Epithelial cell of proximal tubule (primary cell): ENCODE data around the gene LARP1. TPM values are rescaled to one million over a fixed set of nuclear protein-coding genes. Genes with fewer than 3 reads are reported as not detected.
"Not testable (repeated sequence)": the region's sequence is repeated elsewhere in the genome, so short reads cannot be mapped to it uniquely, and the experiment has no call there.

Experiments
- DNase-seq: peaks from one replicate; pipeline ENCODE4 v3.0.0-alpha.2; 2011; ENCODE audit warnings: low read depth
- H3K4me3 ChIP-seq: 2 replicates; pipeline ENCODE4 v1.5.1; 2011; ENCODE audit warnings: low read depth, mild to moderate bottlenecking, low read length
- total RNA-seq: library from RNA; depleted of rRNA; stranded (reverse); fragments of >200 nt; gene quantifications from 2 replicates; pipeline ENCODE4 v1.2.3, GENCODE V29; 2015
- TF ChIP-seq, protein P1 (sequence below): conservative IDR thresholded peaks from 2 replicates; pipeline ENCODE4 v1.5.1; 2012; ENCODE audit warnings: low read depth, mild to moderate bottlenecking, low read length

The LARP1 gene
- total RNA-seq, 1 donor from 2014 or later = 111 TPM

DNA sequence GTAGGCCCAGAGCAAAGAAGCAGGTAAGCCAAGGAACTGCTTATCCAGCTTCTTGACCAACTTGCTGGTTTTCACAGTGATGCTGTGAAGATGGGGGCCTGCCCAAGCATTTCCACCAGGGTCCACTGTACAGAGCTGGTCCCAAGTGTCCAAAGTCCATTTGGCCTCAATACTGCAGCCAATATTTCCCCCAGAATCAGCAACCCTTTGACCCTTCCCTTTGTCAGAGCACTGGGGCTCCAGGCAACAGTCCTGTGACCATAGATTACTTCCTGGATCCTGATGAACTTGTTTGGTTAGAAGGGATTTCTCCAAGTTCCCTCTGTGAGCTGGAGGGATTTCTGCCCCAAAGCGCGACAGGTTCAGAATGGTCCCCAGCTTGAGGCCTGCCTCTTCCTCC lies 68.9 kb downstream of the LARP1 start:
- no peak overlapping the region for H3K4me3 ChIP-seq
- TF ChIP-seq, protein P1, sequence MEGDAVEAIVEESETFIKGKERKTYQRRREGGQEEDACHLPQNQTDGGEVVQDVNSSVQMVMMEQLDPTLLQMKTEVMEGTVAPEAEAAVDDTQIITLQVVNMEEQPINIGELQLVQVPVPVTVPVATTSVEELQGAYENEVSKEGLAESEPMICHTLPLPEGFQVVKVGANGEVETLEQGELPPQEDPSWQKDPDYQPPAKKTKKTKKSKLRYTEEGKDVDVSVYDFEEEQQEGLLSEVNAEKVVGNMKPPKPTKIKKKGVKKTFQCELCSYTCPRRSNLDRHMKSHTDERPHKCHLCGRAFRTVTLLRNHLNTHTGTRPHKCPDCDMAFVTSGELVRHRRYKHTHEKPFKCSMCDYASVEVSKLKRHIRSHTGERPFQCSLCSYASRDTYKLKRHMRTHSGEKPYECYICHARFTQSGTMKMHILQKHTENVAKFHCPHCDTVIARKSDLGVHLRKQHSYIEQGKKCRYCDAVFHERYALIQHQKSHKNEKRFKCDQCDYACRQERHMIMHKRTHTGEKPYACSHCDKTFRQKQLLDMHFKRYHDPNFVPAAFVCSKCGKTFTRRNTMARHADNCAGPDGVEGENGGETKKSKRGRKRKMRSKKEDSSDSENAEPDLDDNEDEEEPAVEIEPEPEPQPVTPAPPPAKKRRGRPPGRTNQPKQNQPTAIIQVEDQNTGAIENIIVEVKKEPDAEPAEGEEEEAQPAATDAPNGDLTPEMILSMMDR = no peak
- DNase-seq = no peak

DNA sequence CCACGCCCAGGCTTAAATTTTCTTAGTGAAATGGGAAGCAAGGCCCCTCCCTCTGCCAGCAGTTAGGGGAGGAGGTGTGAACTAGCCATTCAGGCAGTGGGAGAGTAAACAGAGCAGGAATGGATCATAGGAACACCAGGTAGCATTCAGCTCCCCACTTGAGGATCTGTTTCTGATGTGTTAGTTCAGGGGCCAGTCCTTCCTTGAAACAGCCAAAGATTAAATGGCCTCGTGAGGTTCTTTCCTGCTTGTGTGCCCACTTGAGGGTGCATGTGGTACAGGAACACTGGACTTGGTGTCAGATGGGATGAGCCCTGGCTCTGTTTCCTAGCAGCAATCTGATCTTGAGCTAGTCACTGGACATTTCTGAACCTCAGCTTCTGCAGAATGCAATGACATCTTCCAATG lies 74.0 kb downstream of the LARP1 start:
- DNase-seq = no peak
- TF ChIP-seq, protein P1 = no peak
- no peak overlapping the region for H3K4me3 ChIP-seq

DNA sequence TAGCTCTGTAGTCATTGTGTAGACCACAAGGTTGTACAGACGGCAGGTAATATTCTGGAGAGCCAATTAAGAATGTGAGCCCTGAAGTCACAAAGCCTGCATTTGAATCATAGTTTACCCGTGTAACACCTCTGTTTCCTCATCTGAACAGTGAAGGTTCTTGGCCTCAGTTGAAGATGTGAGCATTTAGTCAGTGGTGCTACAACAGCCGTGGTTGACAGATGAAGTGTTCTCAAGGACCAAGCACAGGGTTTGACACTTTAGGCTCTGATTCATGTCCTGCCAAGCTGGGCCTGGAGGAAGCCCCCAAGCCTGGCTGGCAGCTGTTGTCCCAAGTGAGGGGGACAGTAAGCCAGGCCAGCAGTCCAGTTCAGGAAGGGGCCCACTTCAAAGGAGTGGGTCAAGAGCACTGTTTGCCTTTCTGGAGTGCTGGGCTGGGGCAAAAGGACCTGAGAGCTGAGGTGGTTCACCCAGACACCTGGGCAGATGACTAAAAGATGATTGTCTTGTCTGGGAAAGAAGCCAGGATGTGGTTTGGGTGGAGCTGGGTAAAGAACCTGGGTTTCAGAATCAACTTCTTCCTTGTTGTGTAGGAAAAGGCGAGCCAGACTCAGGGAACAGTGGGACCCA lies 74.5 kb downstream of the LARP1 start:
- no peak for DNase-seq
- TF ChIP-seq, protein P1 = no peak
- H3K4me3 ChIP-seq = no peak overlapping the region

DNA sequence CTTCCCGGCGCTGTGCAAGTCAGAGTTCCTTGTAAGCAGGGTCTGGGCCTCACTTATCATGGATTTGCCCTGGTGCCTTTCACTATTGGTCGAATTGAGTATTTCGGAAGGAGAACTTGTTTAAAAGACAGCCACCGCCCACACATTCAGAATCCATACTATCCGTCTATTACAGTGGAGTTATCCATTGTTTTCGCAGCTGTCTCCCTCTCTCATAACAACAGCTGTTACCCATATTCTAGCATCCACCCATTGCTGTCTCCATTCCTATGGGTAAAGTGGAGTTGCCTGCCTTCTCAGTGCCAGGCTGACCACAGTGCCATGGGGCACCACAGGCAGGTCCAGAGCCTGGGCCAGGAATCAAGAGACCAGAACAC lies 75.0 kb downstream of the LARP1 start:
- no peak for DNase-seq

DNA sequence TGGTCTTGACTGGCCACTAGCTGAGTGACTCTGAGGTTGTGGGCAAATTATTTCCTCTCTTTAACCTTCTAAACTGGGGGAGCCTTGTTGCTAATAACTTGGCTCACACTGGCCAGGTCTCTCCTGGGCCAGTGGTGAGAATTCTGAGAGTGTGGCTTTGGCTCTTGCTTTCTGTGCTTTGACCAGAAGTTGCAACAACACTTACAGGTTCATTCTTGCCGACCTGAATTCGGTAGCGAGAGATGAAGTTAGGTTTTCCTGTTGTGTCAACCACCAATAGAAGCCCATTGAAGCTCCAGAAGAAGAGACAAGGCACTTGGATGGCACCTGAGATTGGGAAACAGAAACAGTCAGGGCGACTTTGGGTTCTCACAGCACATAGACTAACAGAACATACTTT lies 75.4 kb downstream of the LARP1 start:
- DNase-seq = no peak
- TF ChIP-seq, protein P1 = no peak

More for the DNA sequence above, 75.0 kb downstream of the LARP1 start:
- TF ChIP-seq, protein P1 = no peak
- H3K4me3 ChIP-seq = no peak overlapping the region

DNA sequence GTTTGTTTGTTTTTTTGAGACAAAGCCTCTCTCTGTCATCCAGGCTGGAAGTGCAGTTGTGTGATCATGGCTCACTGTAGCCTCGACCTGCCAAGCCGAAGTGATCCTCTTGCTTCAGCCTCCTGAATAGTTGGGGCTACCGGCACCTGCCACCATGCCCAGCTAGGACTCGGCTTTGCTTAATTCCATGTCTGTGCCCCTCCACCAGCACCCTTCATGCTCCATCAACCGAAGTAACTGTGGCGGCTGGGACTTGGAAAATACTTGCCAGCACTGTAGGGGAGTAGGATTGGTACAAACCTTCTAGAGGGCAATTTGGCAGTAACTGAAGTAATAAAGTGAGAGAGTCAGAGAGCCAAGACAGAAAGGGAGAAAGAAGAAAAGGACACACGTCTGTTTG lies 76.3 kb downstream of the LARP1 start:
- TF ChIP-seq, protein P1 = no peak
- no peak for DNase-seq
- H3K4me3 ChIP-seq = no peak overlapping the region

More for the DNA sequence above, 75.4 kb downstream of the LARP1 start:
- H3K4me3 ChIP-seq = no peak overlapping the region

DNA sequence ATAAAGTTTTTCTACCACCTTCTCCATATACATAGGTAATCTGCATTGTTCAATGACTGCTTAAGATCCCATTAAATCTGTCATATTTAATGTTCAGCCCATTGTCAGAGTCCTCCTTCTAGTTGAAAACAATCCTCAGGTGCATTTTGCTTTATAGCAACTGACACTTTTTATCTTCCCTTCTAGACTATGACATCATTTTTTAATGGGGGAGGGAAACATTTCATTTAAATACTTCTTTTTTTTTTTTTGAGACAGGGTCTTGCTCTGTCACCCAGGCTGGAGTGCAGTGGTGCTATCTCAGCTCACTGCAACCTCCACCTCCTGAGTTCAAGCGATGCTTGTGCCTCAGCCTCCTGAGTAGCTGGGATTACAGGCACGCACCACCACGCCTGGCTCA lies 77.6 kb downstream of the LARP1 start:
- not testable (repeated sequence) for H3K4me3 ChIP-seq, DNase-seq
